Subcutaneous abdominal adipose tissue (tissue), 5 donors: ENCODE data around the gene COQ6.
A peak's percentile ranks its signal among the peaks of the same experiment; 100 is the strongest.
"Not testable (repeated sequence)": the region's sequence is repeated elsewhere in the genome, so short reads cannot be mapped to it uniquely, and the experiment has no call there.

ENCODE experiments used
- H3K27ac ChIP-seq: one replicate; pipeline ENCODE4 v1.7.0; 2013; ENCODE audit warnings: low read depth, mild to moderate bottlenecking, inconsistent platforms, low read length, moderate library complexity
- H3K27me3 ChIP-seq, 5 donors: one replicate each; pipeline ENCODE4 v1.7.0; 2013; ENCODE audit warnings: low read length in 5 of 5, inconsistent platforms in 1 of 5; ENCODE audit not compliant: control insufficient read depth in 5 of 5, insufficient read depth in 4 of 5
- H3K36me3 ChIP-seq, 5 donors: one replicate each; pipeline ENCODE4 v1.7.0; 2013; ENCODE audit warnings: low read length in 5 of 5; ENCODE audit not compliant: control insufficient read depth in 5 of 5, insufficient read depth in 5 of 5
- H3K4me1 ChIP-seq, 5 donors: one replicate each; pipeline ENCODE4 v1.7.0; 2013; ENCODE audit warnings: low read length in 5 of 5, mild to moderate bottlenecking in 3 of 5, moderate library complexity in 1 of 5; ENCODE audit not compliant: control insufficient read depth in 5 of 5, insufficient read depth in 5 of 5
- H3K4me3 ChIP-seq, 5 donors: one replicate each; pipeline ENCODE4 v1.7.0; 2013; ENCODE audit warnings: low read length in 5 of 5, low read depth in 1 of 5
- H3K9ac ChIP-seq, 5 donors: one replicate each; pipeline ENCODE4 v1.7.0; 2013; ENCODE audit warnings: low read length in 5 of 5, mild to moderate bottlenecking in 4 of 5, moderate library complexity in 3 of 5
- H3K9me3 ChIP-seq, 5 donors: one replicate each; pipeline ENCODE4 v1.7.0; 2013; ENCODE audit warnings: low read length in 5 of 5; ENCODE audit not compliant: control insufficient read depth in 5 of 5
- donor health status: healthy.
- donor health status: healthy.
- donor health status: healthy.
- donor health status: healthy.
- donor health status: healthy.

The COQ6 gene

GRCh38 chr14:73949752-73950734, at the start of gene COQ6, which contains the start of gene FAM161B:
TSS of gene COQ6 (plus strand) at chr14:73950302. CDS start at chr14:73950333, 31 bp downstream.
TSS of gene FAM161B (minus strand) at chr14:73950094. CDS start at chr14:73950026, 68 bp downstream.
- Histone ChIP-seq H3K36me3 (peaks cover 6 to 23% (median 17%) of the 10 kb centered on the region in 5 donors), H3K9me3 (no peaks in the 10 kb centered on the region), H3K27ac (peak within 1 kb of the TSS; percentile 83), H3K27me3 (no peaks in the 10 kb centered on the region), H3K9ac (peak within 1 kb of the TSS; percentile 79 to 96 (median 93)), H3K4me3 (peak within 1 kb of the TSS; percentile 89 to 98 (median 93)), H3K4me1 (peaks cover 0 to 14% (median 13%) of the 10 kb centered on the region in 5 donors)

DNA sequence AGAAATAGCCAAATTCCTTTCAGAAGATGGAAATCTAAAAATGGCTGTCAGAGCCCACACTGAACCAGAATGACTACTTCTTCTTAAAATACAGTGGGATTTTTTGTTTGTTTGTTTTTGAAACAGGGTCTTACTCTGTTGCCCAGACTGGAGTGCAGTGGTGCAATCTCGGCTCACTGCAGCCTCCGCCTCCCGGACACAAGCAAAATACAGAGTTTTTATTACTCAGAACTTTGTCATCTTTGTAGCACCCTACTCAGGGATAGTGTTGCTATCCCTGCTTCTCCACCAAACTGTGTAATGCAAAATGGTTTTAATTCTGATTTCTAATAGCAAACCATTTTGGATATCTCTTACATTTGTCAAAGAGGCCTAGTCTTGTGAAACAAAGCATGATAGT, 47.1 kb upstream of the COQ6 start:
- H3K4me1 ChIP-seq: no peaks in the 10 kb centered on the region
- H3K27me3 ChIP-seq: no peaks in the 10 kb centered on the region
- H3K4me3 ChIP-seq: no peak overlapping the region
- H3K9me3 ChIP-seq: no peaks in the 10 kb centered on the region
- no peak overlapping the region for H3K9ac ChIP-seq
- peaks cover 36 to 69% (median 60%) of the 10 kb centered on the region in 5 donors for H3K36me3 ChIP-seq
- no peak overlapping the region for H3K27ac ChIP-seq

- Histone ChIP-seq H3K36me3 (peaks cover 43 to 86% (median 67%) of the 10 kb centered on the region in 5 donors), H3K4me3 (no peak overlapping the region), H3K9ac (no peak overlapping the region), H3K27me3 (no peaks in the 10 kb centered on the region), H3K4me1 (no peaks in the 10 kb centered on the region), H3K9me3 (peaks cover 0 to 2% (median 0%) of the 10 kb centered on the region in 5 donors), H3K27ac (no peak overlapping the region)
Observed at GRCh38 chr14:73909681-73910080, 40.4 kb upstream of the COQ6 start.

GRCh38 chr14:73913256-73913655, 36.8 kb upstream of the COQ6 start:
- peaks cover 24 to 65% (median 54%) of the 10 kb centered on the region in 5 donors for H3K36me3 ChIP-seq
- peaks cover 0 to 2% (median 0%) of the 10 kb centered on the region in 5 donors for H3K9me3 ChIP-seq
- H3K27ac ChIP-seq: no peak overlapping the region
- H3K27me3 ChIP-seq: no peaks in the 10 kb centered on the region
- no peak overlapping the region for H3K4me3 ChIP-seq
- no peak overlapping the region for H3K9ac ChIP-seq
- no peaks in the 10 kb centered on the region for H3K4me1 ChIP-seq

DNA sequence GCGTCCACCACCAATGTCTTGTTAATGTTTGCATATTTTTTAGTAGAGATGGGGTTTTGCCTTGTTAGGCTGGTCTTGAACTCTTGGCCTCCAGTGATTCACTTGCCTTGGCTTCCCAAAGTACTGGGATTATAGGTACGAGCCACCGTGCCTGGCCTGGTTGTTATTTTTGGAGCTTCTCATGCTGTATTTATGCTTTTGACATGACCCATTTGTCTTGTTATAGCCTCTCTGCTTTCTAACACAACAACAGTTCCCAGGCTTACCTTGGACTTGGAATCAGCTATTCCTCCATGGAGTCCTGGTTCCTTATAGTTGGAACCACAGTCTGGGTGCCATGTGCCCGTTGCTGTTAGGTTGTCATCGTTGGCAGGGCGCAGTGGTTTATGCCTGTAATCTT, 33.8 kb upstream of the COQ6 start:
- Histone ChIP-seq H3K27me3 (no peaks in the 10 kb centered on the region), H3K9me3 (peaks cover 0 to 2% (median 0%) of the 10 kb centered on the region in 5 donors), H3K9ac (no peak overlapping the region), H3K27ac (no peak overlapping the region), H3K4me3 (no peak overlapping the region), H3K36me3 (peaks cover 8 to 62% (median 42%) of the 10 kb centered on the region in 5 donors), H3K4me1 (no peaks in the 10 kb centered on the region)

GRCh38 chr14:73919457-73919856, 30.6 kb upstream of the COQ6 start:
- H3K4me1 ChIP-seq, H3K9me3 ChIP-seq, H3K27ac ChIP-seq, H3K4me3 ChIP-seq, H3K9ac ChIP-seq, H3K27me3 ChIP-seq: not testable (repeated sequence)
- peaks cover 35 to 66% (median 57%) of the 10 kb centered on the region in 5 donors for H3K36me3 ChIP-seq

- Histone ChIP-seq H3K4me3 (no peak overlapping the region), H3K9ac (no peak overlapping the region), H3K36me3 (peaks cover 46 to 92% (median 79%) of the 10 kb centered on the region in 5 donors), H3K4me1 (no peaks in the 10 kb centered on the region), H3K27ac (no peak overlapping the region), H3K27me3 (no peaks in the 10 kb centered on the region), H3K9me3 (no peaks in the 10 kb centered on the region)
Observed at GRCh38 chr14:73924337-73924736, 25.8 kb upstream of the COQ6 start.

GRCh38 chr14:73935666-73936065, 14.4 kb upstream of the COQ6 start:
- Histone ChIP-seq H3K9me3 (no peaks in the 10 kb centered on the region), H3K4me1 (no peaks in the 10 kb centered on the region), H3K36me3 (peaks cover 22 to 62% (median 55%) of the 10 kb centered on the region in 5 donors), H3K27ac (no peak overlapping the region), H3K9ac (no peak overlapping the region), H3K27me3 (no peaks in the 10 kb centered on the region), H3K4me3 (no peak overlapping the region)

DNA sequence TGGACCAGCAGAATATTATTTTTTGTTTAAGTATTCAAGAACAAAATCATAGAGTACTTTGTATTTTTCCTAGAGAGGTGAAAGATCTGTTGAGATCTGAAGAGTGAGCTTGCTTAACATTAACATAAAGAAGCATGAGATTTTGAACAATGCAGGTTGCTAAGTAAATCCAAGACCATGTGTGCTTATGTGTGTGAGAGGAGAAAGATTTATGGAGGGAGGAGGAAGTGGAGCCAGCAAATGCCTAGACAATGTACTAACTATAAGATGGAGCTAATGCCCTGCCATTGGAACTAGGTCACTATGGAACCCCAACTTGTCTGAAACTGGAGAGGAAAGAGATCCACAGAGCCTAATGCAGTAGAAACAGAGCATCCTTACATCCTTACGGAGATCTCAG, 13.6 kb upstream of the COQ6 start:
- no peak overlapping the region for H3K4me3 ChIP-seq
- no peak overlapping the region for H3K27ac ChIP-seq
- H3K27me3 ChIP-seq: no peaks in the 10 kb centered on the region
- H3K9ac ChIP-seq: no peak overlapping the region
- H3K9me3 ChIP-seq: no peaks in the 10 kb centered on the region
- no peaks in the 10 kb centered on the region for H3K4me1 ChIP-seq
- H3K36me3 ChIP-seq: peaks cover 15 to 56% (median 49%) of the 10 kb centered on the region in 5 donors

GRCh38 chr14:73937012-73937411, 13.1 kb upstream of the COQ6 start:
- Histone ChIP-seq H3K36me3 (peaks cover 10 to 51% (median 44%) of the 10 kb centered on the region in 5 donors), H3K9ac (no peak overlapping the region), H3K4me1 (no peaks in the 10 kb centered on the region)

More at GRCh38 chr14:73937012-73937411, 13.1 kb upstream of the COQ6 start:
- Histone ChIP-seq H3K27ac (no peak overlapping the region), H3K27me3 (no peaks in the 10 kb centered on the region), H3K4me3 (no peak overlapping the region), H3K9me3 (no peaks in the 10 kb centered on the region)
